SK-N-SH treated with all-trans-retinoic acid at 6 μM for 48 hours (cell line): ENCODE measurements around the gene HERC6.

ENCODE experiments used
- ATAC-seq: fragments of 200-7000 bp; cut with Tn5 transposase; 3 replicates; pipeline ENCODE4 v1.9.1; 2020; ENCODE audit warnings: mild to moderate bottlenecking, moderate library complexity
- ARNTL ChIP-seq: fragments of 450-650 bp; formaldehyde crosslinking; IDR thresholded peaks from 2 replicates; pipeline ENCODE4 v1.5.0; 2020; ENCODE audit warnings: low read depth, mild to moderate bottlenecking, moderate library complexity, borderline replicate concordance
- BACH2 ChIP-seq: fragments of 250-450 bp; sonication (Bioruptor Pico); IDR thresholded peaks from 2 replicates; pipeline ENCODE4 v1.9.0; 2021; ENCODE audit warnings: mild to moderate bottlenecking, borderline replicate concordance
- CREB5 ChIP-seq: fragments of 250-450 bp; sonication (Bioruptor Pico); IDR thresholded peaks from 2 replicates; pipeline ENCODE4 v1.5.1; 2020; ENCODE audit warnings: low read depth, mild to moderate bottlenecking, moderate library complexity
- CSDC2 ChIP-seq: fragments of 250-450 bp; sonication (Bioruptor Pico); IDR thresholded peaks from 2 replicates; pipeline ENCODE4 v1.5.0; 2020; ENCODE audit warnings: mild to moderate bottlenecking, moderate library complexity
- ESRRG ChIP-seq: fragments of 250-450 bp; sonication (Bioruptor Pico); IDR thresholded peaks from 2 replicates; pipeline ENCODE4 v1.6.1; 2021; ENCODE audit warnings: mild to moderate bottlenecking
- GLIS3 ChIP-seq: fragments of 250-450 bp; sonication (Bioruptor Pico); IDR thresholded peaks from 2 replicates; pipeline ENCODE4 v1.5.0; 2020; ENCODE audit warnings: mild to moderate bottlenecking, moderate library complexity
- ISL1 ChIP-seq: fragments of 250-450 bp; sonication (Bioruptor Pico); IDR thresholded peaks from 2 replicates; pipeline ENCODE4 v2.1.2; 2022; ENCODE audit warnings: mild to moderate bottlenecking, moderate library complexity
- OSR1 ChIP-seq: fragments of 250-450 bp; sonication (Bioruptor Pico); IDR thresholded peaks from 2 replicates; pipeline ENCODE4 v1.8.0; 2022; ENCODE audit warnings: moderate library complexity, mild to moderate bottlenecking, inconsistent platforms
- PPARA ChIP-seq: fragments of 250-450 bp; sonication (Bioruptor Pico); IDR thresholded peaks from 2 replicates; pipeline ENCODE4 v1.5.0; 2020; ENCODE audit warnings: mild to moderate bottlenecking, borderline replicate concordance
- RARB ChIP-seq: fragments of 250-450 bp; sonication (Bioruptor Pico); IDR thresholded peaks from 2 replicates; pipeline ENCODE4 v1.8.0; 2021; ENCODE audit warnings: mild to moderate bottlenecking, moderate library complexity
- SNAI2 ChIP-seq: fragments of 250-450 bp; sonication (Bioruptor Pico); IDR thresholded peaks from 2 replicates; pipeline ENCODE4 v1.5.0; 2020; ENCODE audit warnings: mild to moderate bottlenecking, moderate library complexity
- TCF4 ChIP-seq: fragments of 250-450 bp; sonication (Bioruptor Pico); IDR thresholded peaks from 2 replicates; pipeline ENCODE4 v1.8.0; 2021; ENCODE audit warnings: mild to moderate bottlenecking, moderate library complexity, borderline replicate concordance
- TOX ChIP-seq: fragments of 250-450 bp; sonication (Bioruptor Pico); IDR thresholded peaks from 2 replicates; pipeline ENCODE4 v1.8.0; 2021; ENCODE audit warnings: mild to moderate bottlenecking, moderate library complexity, borderline replicate concordance
- ZC3H10 ChIP-seq: fragments of 250-450 bp; sonication (Bioruptor Pico); IDR thresholded peaks from 2 replicates; pipeline ENCODE4 v1.5.1; 2021; ENCODE audit warnings: mild to moderate bottlenecking, moderate library complexity
- ZFP3 ChIP-seq: fragments of 250-450 bp; sonication (Bioruptor Pico); IDR thresholded peaks from 2 replicates; pipeline ENCODE4 v1.5.0; 2020; ENCODE audit warnings: mild to moderate bottlenecking, moderate library complexity
- ZFP30 ChIP-seq: fragments of 450-650 bp; formaldehyde crosslinking; IDR thresholded peaks from 2 replicates; pipeline ENCODE4 v1.5.0; 2022; ENCODE audit warnings: mild to moderate bottlenecking, moderate library complexity
- ZNF565 ChIP-seq: fragments of 450-650 bp; formaldehyde crosslinking; conservative IDR thresholded peaks from 2 replicates; pipeline ENCODE4 v1.5.0; 2020; ENCODE audit warnings: low read depth, mild to moderate bottlenecking, moderate library complexity
- ZNF70 ChIP-seq: fragments of 450-650 bp; formaldehyde crosslinking; IDR thresholded peaks from 2 replicates; pipeline ENCODE4 v1.5.0; 2020; ENCODE audit warnings: mild to moderate bottlenecking, moderate library complexity
- ZNF8 ChIP-seq: fragments of 450-650 bp; formaldehyde crosslinking; IDR thresholded peaks from 2 replicates; pipeline ENCODE4 v1.5.0; 2020; ENCODE audit warnings: mild to moderate bottlenecking, moderate library complexity
- TF ChIP-seq, protein P1 (sequence below): fragments of 250-450 bp; sonication (Bioruptor Pico); IDR thresholded peaks from 2 replicates; pipeline ENCODE4 v1.5.0; 2020; ENCODE audit warnings: mild to moderate bottlenecking, moderate library complexity
- TF ChIP-seq, protein P2 (sequence below): fragments of 250-450 bp; sonication (Bioruptor Pico); IDR thresholded peaks from 2 replicates; pipeline ENCODE4 v1.5.1; 2021; ENCODE audit warnings: mild to moderate bottlenecking, moderate library complexity
- TF ChIP-seq, protein P3 (sequence below): fragments of 250-450 bp; sonication (Bioruptor Pico); IDR thresholded peaks from 2 replicates; pipeline ENCODE4 v1.8.0; 2021; ENCODE audit warnings: low read depth, mild to moderate bottlenecking, moderate library complexity, borderline replicate concordance

The HERC6 gene

DNA sequence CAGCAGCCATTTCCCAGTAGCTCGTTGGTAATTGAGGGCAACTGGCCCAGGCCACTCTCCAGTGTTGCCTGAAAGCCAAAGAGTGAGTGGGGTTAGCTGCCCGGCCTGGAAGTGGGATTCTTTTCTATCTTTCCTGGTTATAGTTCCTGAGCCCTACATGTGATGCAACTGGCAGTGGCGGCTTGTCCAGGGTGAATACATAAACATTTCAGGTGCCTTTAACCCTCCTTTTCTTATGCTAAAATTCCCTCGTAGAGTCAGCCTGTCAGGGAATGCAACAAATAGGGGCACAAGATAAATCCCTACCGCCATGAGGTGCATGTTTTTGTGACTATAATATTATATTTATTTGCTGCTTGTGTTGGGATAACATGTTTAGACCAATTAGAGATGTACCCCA is 64.8 kb downstream of the HERC6 start:
- ATAC-seq, result no peak

GRCh38 chr4:88445252-88445651 is 66.6 kb downstream of the HERC6 start:
- TF ChIP-seq ZFP30 (CRISPR knock-in tag), result no peak
- TF ChIP-seq ZNF565 (CRISPR knock-in tag), result no peak
- no peak for TF ChIP-seq BACH2 (CRISPR knock-in tag)
- no peak for TF ChIP-seq SNAI2 (CRISPR knock-in tag)
- TF ChIP-seq, protein P1, sequence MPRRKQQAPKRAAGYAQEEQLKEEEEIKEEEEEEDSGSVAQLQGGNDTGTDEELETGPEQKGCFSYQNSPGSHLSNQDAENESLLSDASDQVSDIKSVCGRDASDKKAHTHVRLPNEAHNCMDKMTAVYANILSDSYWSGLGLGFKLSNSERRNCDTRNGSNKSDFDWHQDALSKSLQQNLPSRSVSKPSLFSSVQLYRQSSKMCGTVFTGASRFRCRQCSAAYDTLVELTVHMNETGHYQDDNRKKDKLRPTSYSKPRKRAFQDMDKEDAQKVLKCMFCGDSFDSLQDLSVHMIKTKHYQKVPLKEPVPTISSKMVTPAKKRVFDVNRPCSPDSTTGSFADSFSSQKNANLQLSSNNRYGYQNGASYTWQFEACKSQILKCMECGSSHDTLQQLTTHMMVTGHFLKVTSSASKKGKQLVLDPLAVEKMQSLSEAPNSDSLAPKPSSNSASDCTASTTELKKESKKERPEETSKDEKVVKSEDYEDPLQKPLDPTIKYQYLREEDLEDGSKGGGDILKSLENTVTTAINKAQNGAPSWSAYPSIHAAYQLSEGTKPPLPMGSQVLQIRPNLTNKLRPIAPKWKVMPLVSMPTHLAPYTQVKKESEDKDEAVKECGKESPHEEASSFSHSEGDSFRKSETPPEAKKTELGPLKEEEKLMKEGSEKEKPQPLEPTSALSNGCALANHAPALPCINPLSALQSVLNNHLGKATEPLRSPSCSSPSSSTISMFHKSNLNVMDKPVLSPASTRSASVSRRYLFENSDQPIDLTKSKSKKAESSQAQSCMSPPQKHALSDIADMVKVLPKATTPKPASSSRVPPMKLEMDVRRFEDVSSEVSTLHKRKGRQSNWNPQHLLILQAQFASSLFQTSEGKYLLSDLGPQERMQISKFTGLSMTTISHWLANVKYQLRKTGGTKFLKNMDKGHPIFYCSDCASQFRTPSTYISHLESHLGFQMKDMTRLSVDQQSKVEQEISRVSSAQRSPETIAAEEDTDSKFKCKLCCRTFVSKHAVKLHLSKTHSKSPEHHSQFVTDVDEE, result no peak
- no peak for TF ChIP-seq ZNF8 (CRISPR knock-in tag)
- TF ChIP-seq ZFP3 (CRISPR knock-in tag), result no peak
- no peak for TF ChIP-seq CSDC2 (CRISPR knock-in tag)
- no peak for TF ChIP-seq GLIS3 (CRISPR knock-in tag)
- no peak for ATAC-seq

More for the DNA sequence above, 64.8 kb downstream of the HERC6 start:
- TF ChIP-seq RARB (CRISPR knock-in tag) (no peak), ZNF8 (CRISPR knock-in tag) (no peak), ESRRG (CRISPR knock-in tag) (no peak), ZFP30 (CRISPR knock-in tag) (no peak), ZNF70 (CRISPR knock-in tag) (no peak), ZC3H10 (CRISPR knock-in tag) (no peak), TOX (CRISPR knock-in tag) (no peak), OSR1 (CRISPR knock-in tag) (no peak), ISL1 (CRISPR knock-in tag) (no peak), CSDC2 (CRISPR knock-in tag) (no peak), SNAI2 (CRISPR knock-in tag) (no peak), ZNF565 (CRISPR knock-in tag) (no peak), PPARA (CRISPR knock-in tag) (no peak), CREB5 (CRISPR knock-in tag) (no peak), ZFP3 (CRISPR knock-in tag) (no peak), ARNTL (no peak)
- TF ChIP-seq, protein P1, result no peak
- TF ChIP-seq, protein P2, sequence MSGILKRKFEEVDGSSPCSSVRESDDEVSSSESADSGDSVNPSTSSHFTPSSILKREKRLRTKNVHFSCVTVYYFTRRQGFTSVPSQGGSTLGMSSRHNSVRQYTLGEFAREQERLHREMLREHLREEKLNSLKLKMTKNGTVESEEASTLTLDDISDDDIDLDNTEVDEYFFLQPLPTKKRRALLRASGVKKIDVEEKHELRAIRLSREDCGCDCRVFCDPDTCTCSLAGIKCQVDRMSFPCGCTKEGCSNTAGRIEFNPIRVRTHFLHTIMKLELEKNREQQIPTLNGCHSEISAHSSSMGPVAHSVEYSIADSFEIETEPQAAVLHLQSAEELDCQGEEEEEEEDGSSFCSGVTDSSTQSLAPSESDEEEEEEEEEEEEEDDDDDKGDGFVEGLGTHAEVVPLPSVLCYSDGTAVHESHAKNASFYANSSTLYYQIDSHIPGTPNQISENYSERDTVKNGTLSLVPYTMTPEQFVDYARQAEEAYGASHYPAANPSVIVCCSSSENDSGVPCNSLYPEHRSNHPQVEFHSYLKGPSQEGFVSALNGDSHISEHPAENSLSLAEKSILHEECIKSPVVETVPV, result no peak
- TF ChIP-seq, protein P3, sequence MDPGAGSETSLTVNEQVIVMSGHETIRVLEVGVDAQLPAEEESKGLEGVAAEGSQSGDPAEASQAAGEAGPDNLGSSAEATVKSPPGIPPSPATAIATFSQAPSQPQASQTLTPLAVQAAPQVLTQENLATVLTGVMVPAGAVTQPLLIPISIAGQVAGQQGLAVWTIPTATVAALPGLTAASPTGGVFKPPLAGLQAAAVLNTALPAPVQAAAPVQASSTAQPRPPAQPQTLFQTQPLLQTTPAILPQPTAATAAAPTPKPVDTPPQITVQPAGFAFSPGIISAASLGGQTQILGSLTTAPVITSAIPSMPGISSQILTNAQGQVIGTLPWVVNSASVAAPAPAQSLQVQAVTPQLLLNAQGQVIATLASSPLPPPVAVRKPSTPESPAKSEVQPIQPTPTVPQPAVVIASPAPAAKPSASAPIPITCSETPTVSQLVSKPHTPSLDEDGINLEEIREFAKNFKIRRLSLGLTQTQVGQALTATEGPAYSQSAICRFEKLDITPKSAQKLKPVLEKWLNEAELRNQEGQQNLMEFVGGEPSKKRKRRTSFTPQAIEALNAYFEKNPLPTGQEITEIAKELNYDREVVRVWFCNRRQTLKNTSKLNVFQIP (CRISPR knock-in tag), result no peak

GRCh38 chr4:88446124-88446523 is 67.5 kb downstream of the HERC6 start:
- no peak for ATAC-seq
- TF ChIP-seq, protein P1, result no peak
- TF ChIP-seq CSDC2 (CRISPR knock-in tag), result no peak
- TF ChIP-seq ZC3H10 (CRISPR knock-in tag), result no peak
- no peak for TF ChIP-seq ZFP3 (CRISPR knock-in tag)
- no peak for TF ChIP-seq RARB (CRISPR knock-in tag)
- no peak for TF ChIP-seq SNAI2 (CRISPR knock-in tag)
- TF ChIP-seq ZFP30 (CRISPR knock-in tag), result no peak
- TF ChIP-seq CREB5 (CRISPR knock-in tag), result no peak
- no peak for TF ChIP-seq BACH2 (CRISPR knock-in tag)
- no peak for TF ChIP-seq TCF4 (CRISPR knock-in tag)
- no peak for TF ChIP-seq ESRRG (CRISPR knock-in tag)
